Measurements from ENCODE around the gene FAM240B.
A peak's percentile ranks its signal among the peaks of the same experiment; 100 is the strongest.

The FAM240B gene

GRCh38 chr9:38720083-38720745, at the start of gene FAM240B:
Gene FAM240B (minus strand): TSS chr9:38720133. CDS start chr9:38703999, 16,134 bp downstream.
- no peak for DNase-seq

GRCh38 chr9:38768351-38768761, 48.4 kb upstream of the FAM240B start:
- no peak for DNase-seq

- DNase-seq = no peak
Measured at GRCh38 chr9:38765101-38765500, 45.2 kb upstream of the FAM240B start.

GRCh38 chr9:38761999-38762398, 42.1 kb upstream of the FAM240B start:
- no peak for DNase-seq

GRCh38 chr9:38761339-38761738, 41.4 kb upstream of the FAM240B start:
- DNase-seq = no peak

GRCh38 chr9:38756702-38757101, 36.8 kb upstream of the FAM240B start:
- no peak for DNase-seq

GRCh38 chr9:38747941-38748340, 28.0 kb upstream of the FAM240B start:
- no peak for DNase-seq

- no peak for DNase-seq
Measured at GRCh38 chr9:38747067-38747466, 27.1 kb upstream of the FAM240B start.

GRCh38 chr9:38746303-38746702, 26.4 kb upstream of the FAM240B start:
- DNase-seq = no peak

- DNase-seq = no peak
Measured at GRCh38 chr9:38744484-38744883, 24.6 kb upstream of the FAM240B start.

GRCh38 chr9:38737246-38737645, 17.3 kb upstream of the FAM240B start:
- DNase-seq = no peak

GRCh38 chr9:38734831-38735230, 14.9 kb upstream of the FAM240B start:
- no peak for DNase-seq

GRCh38 chr9:38733503-38733902, 13.6 kb upstream of the FAM240B start:
- DNase-seq = no peak

- no peak for DNase-seq
Measured at GRCh38 chr9:38732885-38733284, 13.0 kb upstream of the FAM240B start.

GRCh38 chr9:38727497-38728001, 7.6 kb upstream of the FAM240B start:
- peak in 3 of 58 donors; percentile 3 to 14 (median 6) for DNase-seq

GRCh38 chr9:38724754-38725153, 4.8 kb upstream of the FAM240B start:
- DNase-seq = no peak

- DNase-seq = no peak
Measured at GRCh38 chr9:38718148-38718547, 1.8 kb downstream of the FAM240B start.

GRCh38 chr9:38715684-38716083, 4.2 kb downstream of the FAM240B start:
- no peak for DNase-seq

- DNase-seq = no peak
Measured at GRCh38 chr9:38713426-38713825, 6.5 kb downstream of the FAM240B start.

- DNase-seq = no peak
Measured at GRCh38 chr9:38708759-38709158, 11.2 kb downstream of the FAM240B start.

GRCh38 chr9:38707885-38708637, 11.9 kb downstream of the FAM240B start:
- no peak for DNase-seq

- no peak for DNase-seq
Measured at GRCh38 chr9:38706493-38706892, 13.4 kb downstream of the FAM240B start.

- no peak for DNase-seq
Measured at GRCh38 chr9:38705917-38706316, 14.0 kb downstream of the FAM240B start.

Data from anterior cingulate cortex (tissue), 58 donors.